CD4-positive, alpha-beta T cell (primary cell): ENCODE data around the gene RYR3. TPM values are rescaled to one million over a fixed set of nuclear protein-coding genes. Genes with fewer than 3 reads are reported as not detected.

Experiments used
- ATAC-seq: fragments of 200-7000 bp; cut with Tn5 transposase; one replicate; pipeline ENCODE4 v1.10.0; 2022; ENCODE audit warnings: mild to moderate bottlenecking; ENCODE audit not compliant: poor library complexity
- CTCF ChIA-PET: fragments of 350-600 bp; sonication (Branson Sonifier 250); formaldehyde crosslinking; loops from one replicate; lab custom pipeline; 2021; ENCODE audit warnings: antibody characterized with exemption, inconsistent platforms; lab: Charles Lee
- POLR2A ChIA-PET: fragments of 350-600 bp; sonication (Branson Sonifier 250); formaldehyde crosslinking; loops from one replicate; lab custom pipeline; 2021; ENCODE audit warnings: antibody characterized with exemption, inconsistent platforms; lab: Charles Lee
- DNase-seq, 14 experiments: peaks; one replicate each; pipeline ENCODE4 v3.0.0-alpha.2; 2013 to 2020; ENCODE audit warnings: mixed read lengths in 2 of 14
- H3K27ac ChIP-seq, 2 donors: one replicate each; pipeline versions ENCODE4 v1.5.1 to v1.7.0; 2013; ENCODE audit warnings: low read length in 2 of 2, low read depth in 1 of 2, mild to moderate bottlenecking in 1 of 2
- H3K27me3 ChIP-seq, 2 experiments: 1 replicate in 1 of 2; 2 replicates in 1 of 2; pipeline versions ENCODE4 v1.6.1 to v1.7.0; 2013; ENCODE audit warnings: low read length in 2 of 2, control low read depth in 1 of 2, mild to moderate bottlenecking in 1 of 2, moderate library complexity in 1 of 2; ENCODE audit not compliant: insufficient read depth in 2 of 2, control insufficient read depth in 1 of 2
- H3K36me3 ChIP-seq: one replicate; pipeline ENCODE4 v1.6.1; 2013; ENCODE audit warnings: low read length, control low read depth; ENCODE audit not compliant: insufficient read depth
- H3K4me1 ChIP-seq: one replicate; pipeline ENCODE4 v1.6.1; 2013; ENCODE audit warnings: low read length, control low read depth; ENCODE audit not compliant: insufficient read depth
- H3K4me3 ChIP-seq: one replicate; pipeline ENCODE4 v1.5.1; 2013; ENCODE audit warnings: mild to moderate bottlenecking, low read length, moderate library complexity
- H3K9me3 ChIP-seq, 2 experiments: 1 replicate in 1 of 2; 2 replicates in 1 of 2; pipeline versions ENCODE4 v1.6.1 to v1.7.0; 2013; ENCODE audit warnings: low read length in 2 of 2, mild to moderate bottlenecking in 2 of 2, control low read depth in 1 of 2, moderate library complexity in 1 of 2; ENCODE audit not compliant: control insufficient read depth in 1 of 2, insufficient read depth in 1 of 2
- H3K27ac Mint-ChIP-seq: one replicate; pipeline ENCODE4 v1.8.0; 2020; ENCODE audit warnings: mixed read lengths
- H3K27me3 Mint-ChIP-seq: one replicate; pipeline ENCODE4 v1.8.0; 2021; ENCODE audit warnings: mixed read lengths
- H3K36me3 Mint-ChIP-seq: one replicate; pipeline ENCODE4 v1.8.0; 2021; ENCODE audit warnings: low read depth, mixed read lengths
- H3K4me1 Mint-ChIP-seq: one replicate; pipeline ENCODE4 v1.8.0; 2021; ENCODE audit warnings: low read depth, mixed read lengths
- H3K4me3 Mint-ChIP-seq: one replicate; pipeline ENCODE4 v1.8.0; 2020; ENCODE audit warnings: mild to moderate bottlenecking, mixed read lengths
- H3K9me3 Mint-ChIP-seq: one replicate; pipeline ENCODE4 v1.8.0; 2020; ENCODE audit warnings: mixed read lengths
- intact Hi-C, 2 experiments: fragments of 100-400 bp; cut with DNase I in 1 of 2; cut with micrococcal nuclease in 1 of 2; formaldehyde crosslinking; loops; one replicate each; pipeline versions ENCODE4 v1.15.1 to v1.9.0; 2023 to 2025; cut with DNase I, micrococcal nuclease
- total RNA-seq, 174 experiments: library from RNA in 2 of 174; stranded (reverse) in 2 of 174; gene quantifications; one replicate each; pipeline ENCODE4 v1.2.3 and lab custom pipeline; 2021 to 2026
- TF ChIP-seq, protein P1 (sequence below): fragments of 200-600 bp; IDR thresholded peaks from one replicate; pipeline ENCODE4 v1.8.0; 2022; ENCODE audit warnings: antibody characterized with exemption, mild to moderate bottlenecking

The RYR3 gene
- total RNA-seq, 2 experiments from 2014 or later: not detected

- POLR2A ChIA-PET: interaction anchor here (0.6 kb wide), 1 partner anchor 60 kb away, joined by 3 read pairs; no protein-coding TSS in a partner anchor
- no peaks in the 10 kb centered on the region for H3K27me3 Mint-ChIP-seq
- H3K9me3 ChIP-seq: no peaks in the 10 kb centered on the region
- CTCF ChIA-PET: no interaction called here
- no peaks in the 10 kb centered on the region for H3K36me3 Mint-ChIP-seq
- H3K27ac ChIP-seq: no peak overlapping the region
- TF ChIP-seq, protein P1, sequence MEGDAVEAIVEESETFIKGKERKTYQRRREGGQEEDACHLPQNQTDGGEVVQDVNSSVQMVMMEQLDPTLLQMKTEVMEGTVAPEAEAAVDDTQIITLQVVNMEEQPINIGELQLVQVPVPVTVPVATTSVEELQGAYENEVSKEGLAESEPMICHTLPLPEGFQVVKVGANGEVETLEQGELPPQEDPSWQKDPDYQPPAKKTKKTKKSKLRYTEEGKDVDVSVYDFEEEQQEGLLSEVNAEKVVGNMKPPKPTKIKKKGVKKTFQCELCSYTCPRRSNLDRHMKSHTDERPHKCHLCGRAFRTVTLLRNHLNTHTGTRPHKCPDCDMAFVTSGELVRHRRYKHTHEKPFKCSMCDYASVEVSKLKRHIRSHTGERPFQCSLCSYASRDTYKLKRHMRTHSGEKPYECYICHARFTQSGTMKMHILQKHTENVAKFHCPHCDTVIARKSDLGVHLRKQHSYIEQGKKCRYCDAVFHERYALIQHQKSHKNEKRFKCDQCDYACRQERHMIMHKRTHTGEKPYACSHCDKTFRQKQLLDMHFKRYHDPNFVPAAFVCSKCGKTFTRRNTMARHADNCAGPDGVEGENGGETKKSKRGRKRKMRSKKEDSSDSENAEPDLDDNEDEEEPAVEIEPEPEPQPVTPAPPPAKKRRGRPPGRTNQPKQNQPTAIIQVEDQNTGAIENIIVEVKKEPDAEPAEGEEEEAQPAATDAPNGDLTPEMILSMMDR: no peak
- no peaks in the 10 kb centered on the region for H3K9me3 Mint-ChIP-seq
- H3K4me3 ChIP-seq: no peak overlapping the region
- no peak for DNase-seq
- H3K4me3 Mint-ChIP-seq: no peak overlapping the region
- intact Hi-C loops: no loop called here
- H3K36me3 ChIP-seq: no peaks in the 10 kb centered on the region
- ATAC-seq: no peak
- H3K27me3 ChIP-seq: no peaks in the 10 kb centered on the region
- H3K4me1 ChIP-seq: no peaks in the 10 kb centered on the region
- no peaks in the 10 kb centered on the region for H3K4me1 Mint-ChIP-seq
- no peak overlapping the region for H3K27ac Mint-ChIP-seq
These were observed 602.7 kb downstream of the RYR3 start for GRCh38 chr15:33913459-33913858.

Other genes starting within 250 kb of the RYR3 start
- gene FMN1, start 116.3 kb upstream of the RYR3 start, total RNA-seq: under 1 TPM; 0.39 to 0.55 TPM